Measurements from ENCODE around the gene CDH13. TPM values are rescaled to one million over a fixed set of nuclear protein-coding genes. Genes with fewer than 3 reads are reported as not detected.

CDH13 gene
- polyA plus RNA-seq, 5 donors = 2.5 to 4.6 (median 3.3) TPM

DNA sequence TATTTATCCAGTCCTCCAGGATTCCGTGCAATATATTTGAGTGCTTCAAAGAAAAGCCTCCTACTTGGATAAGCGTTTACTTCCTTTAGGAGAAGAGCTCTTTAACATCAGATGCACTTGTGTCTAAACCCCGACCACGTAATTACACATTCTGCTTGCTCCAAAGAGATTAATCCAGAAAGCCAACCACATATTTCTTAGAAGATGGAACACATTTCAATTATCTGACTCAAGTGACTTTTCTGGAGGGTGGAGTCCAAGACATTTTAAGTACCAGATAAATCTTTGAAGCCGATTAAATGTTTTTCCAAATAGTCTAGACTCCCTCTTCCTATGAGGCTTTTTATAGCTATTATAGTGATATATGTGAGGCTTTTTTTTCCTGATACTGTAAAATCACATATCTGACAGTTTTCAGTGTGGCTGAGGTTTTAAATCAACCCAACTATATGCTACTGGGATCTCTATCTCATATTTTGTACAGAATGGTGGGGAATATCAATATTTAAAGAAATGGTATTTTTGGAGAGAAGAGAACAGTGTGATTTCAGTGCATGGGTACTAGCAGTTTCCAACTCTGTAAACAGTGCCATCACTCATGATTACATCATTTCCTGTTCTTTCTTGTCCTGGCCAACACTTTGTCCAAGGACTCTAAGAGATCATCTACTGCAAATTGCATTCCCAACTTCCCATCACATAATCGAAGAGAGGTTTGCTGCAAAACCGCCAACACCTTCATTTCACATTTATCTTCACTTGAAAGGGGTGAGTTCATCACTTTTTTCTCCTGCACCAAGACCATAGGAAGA lies 988.6 kb downstream of the CDH13 start:
- DNase-seq = no peak

DNA sequence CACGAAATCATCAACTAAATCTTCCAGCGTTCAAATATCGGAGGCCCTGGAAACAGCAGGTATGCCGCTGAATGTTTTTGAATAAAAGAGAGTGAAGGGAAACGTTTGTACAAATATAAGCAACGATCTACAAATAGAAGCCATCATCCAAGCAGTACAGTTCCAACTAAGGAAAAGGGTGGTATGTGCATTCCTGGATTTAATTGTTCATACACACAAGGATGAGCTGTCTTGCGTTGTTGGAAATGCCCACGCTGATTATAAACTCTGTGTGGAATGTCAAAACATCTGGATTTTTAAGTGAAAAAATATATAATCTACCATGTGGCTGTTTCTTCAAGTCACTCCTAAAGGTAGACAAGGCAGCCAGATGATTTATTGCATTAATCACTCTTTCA lies 989.2 kb downstream of the CDH13 start:
- no peak for DNase-seq

DNA sequence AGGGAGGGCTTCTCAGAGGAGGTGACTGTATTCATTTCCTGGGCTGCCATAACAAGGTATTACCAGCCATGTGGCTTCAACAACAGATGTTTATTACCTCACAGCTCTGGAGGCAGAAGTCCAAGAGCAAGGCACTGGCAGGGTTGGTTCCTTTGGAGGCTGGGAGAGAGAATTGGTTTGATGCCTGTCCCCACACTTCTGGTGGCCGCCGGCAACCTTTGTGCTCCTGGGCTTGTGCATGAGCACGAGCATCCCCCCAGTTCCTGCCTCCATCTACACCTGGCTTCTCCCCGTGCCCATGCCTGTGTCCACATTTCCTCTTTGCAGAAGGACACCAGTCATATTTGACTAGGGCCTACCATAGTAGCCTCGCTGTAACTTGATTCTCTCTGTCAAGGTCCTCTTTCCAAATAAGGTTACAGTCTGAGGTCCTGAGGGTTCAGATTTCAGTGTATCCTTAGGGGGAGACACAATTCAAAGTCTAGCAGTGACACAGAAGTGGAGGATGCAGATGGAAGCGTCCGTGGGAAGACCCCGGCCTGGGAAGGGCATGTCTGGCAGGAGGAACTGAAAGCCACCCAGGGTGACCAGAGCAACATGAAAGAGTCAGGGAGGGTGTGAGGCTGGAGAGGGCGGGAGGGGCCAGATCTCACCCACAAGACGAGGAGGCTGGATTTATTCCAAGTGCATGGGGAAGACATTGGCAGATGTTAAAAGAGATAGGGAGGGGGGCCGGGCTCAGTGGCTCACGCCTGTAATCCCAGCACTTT lies 992.8 kb downstream of the CDH13 start:
- no peak for DNase-seq

DNA sequence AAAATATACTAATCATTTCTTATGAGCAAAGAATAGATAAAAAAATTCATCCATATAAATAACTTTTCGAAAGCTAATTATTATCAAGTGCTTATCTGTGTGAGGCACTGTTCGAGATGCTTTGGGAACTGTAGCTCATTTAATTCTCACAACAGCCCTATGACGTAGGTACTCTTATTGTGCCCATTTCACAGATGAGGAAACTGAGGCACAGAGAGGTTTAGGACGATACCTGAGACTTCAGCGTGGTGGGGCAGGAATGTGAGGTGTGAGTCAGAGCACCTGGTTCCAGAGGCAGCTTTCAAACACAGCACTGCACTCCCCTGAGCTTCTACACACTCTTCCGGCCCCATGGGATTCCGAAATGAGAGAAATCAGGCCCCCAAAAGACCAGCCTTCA lies 995.2 kb downstream of the CDH13 start:
- DNase-seq = no peak

DNA sequence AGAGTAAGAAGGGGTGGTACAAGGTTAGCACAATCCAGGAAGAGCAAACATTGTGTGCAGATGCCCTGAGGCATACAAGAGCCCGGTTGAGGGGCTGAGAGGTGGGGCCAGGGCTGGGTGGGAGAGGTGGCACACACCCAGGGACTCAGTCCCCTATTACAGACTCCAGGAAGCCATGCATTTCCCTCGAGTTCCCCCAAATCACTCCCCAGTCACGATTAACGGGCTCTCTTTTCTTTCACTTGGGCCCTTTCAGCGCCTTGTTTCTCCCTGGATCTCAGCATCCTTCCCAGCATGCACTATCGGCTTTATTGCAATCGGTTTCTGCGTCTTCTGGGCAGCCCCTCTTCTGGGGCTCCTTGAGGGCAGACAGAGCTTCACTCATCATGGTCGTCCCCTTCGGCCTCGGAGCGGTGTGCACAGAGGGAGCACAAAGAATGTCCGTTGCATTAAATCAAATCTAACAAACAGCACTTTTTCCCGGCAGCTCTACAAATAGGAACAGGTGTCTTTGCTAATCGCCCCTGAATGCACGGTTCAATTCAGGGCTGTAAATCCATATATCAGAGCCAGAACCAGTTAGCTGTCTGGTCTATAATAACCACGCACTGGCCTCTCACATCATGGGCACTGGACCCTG lies 996.4 kb downstream of the CDH13 start:
- DNase-seq = no peak

DNA sequence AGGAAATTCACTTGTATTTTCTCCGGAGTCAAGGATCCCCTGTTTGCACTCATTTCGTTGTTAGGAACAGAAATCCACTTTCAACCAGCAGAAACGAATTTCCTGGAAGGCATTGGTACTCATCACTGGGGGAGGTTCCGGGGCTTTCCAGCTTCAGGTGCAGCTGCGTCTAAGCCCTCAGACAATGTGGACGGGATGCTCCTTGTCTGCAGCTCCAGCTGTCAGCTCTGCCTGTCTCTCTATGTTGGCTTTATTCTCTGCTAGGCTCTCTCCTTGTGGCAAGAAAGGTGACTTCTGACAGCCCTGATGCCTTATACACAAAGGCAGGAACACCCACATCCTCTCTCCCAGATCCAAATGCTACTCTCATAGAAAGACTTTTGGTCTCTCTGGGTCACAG lies 997.1 kb downstream of the CDH13 start:
- no peak for DNase-seq

DNA sequence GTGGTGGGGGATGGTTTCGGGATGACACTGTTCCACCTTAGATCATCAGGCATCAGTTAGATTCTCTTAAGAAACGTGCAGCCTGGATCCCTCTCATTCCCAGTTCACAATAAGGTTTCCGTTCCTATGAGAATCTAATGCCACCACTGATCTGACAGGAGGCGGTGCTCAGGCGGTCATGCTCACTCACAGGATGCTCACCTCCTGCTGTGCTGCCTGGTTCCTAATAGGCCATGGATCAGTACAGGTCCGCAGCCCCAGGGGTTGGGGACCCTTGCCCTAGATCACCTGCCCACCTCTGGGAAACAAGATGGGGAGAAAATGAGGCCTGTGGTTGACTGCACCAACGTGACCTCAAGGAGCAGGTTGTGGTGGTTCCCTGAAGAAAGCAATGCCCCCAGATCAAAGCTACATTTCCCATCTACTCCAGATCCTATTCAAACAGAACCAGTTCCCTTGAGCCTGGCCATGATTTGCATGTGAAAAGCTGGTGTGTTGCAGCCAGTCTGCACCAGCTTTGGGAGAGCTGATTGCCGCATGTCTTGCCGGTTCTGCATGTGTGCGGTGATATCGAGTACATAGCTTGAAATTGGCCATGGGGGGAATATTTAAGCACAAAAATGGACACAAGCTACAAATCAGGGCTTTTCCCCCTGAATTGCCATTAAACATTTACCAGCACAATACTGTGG lies 997.8 kb downstream of the CDH13 start:
- DNase-seq = no peak

DNA sequence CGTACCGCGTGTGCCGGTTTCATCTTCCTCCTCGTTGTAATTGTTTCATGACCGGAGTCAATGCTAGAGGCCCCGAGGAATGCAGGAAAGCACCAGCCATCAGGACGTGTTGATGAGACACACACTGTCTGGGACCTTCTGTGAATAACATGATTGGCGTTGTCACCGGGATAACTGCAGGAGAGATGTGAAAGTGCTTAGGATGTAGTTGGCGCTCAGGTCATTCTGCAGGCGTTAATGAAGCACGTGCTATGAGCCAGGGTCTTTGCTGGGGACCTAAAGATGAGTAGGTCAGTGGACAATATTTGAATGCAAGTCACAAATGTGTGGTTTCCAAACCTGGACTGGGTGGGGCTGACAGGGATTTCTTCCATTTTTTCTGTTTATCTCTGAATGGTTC lies 999.4 kb downstream of the CDH13 start:
- DNase-seq = no peak

DNA sequence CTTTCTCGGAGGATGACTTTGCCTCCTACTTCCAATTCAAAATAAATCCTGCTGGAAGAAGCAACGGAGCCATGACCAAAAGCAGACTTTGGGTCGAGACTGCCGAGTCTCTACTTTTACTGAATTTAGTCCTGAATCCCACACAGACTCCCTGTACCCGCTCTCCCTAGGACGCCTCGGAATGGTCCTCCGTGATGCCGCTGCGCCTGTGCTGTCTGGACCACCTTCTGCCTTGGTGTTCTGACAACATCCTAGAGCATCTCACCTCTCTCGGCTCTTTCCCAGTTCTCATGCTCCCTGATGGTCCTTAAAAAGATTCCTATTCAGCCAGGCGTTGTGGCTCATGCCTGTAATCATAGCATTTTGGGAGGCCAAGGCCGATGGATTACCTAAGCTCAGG lies 999.9 kb downstream of the CDH13 start:
- no peak for DNase-seq

DNA sequence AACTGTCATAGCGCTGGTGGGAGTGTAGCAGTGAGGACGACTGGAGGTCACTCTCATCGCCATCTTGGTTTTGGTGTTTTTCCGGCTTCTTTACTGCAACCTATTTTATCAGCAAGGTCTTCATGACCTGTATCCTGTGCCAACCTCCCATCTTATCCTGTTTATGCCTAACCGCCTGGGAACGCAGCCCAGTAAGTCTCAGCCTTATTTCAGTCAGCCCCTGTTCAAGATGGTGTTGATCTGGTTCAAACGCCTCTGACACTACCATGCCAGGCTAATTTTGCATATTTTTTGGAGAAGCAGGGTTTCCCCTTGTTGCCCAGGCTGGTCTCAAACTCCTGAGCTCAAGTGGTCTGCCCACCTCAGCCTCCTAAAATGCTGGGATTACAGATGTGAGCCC lies 1001.2 kb downstream of the CDH13 start:
- no peak for DNase-seq

DNA sequence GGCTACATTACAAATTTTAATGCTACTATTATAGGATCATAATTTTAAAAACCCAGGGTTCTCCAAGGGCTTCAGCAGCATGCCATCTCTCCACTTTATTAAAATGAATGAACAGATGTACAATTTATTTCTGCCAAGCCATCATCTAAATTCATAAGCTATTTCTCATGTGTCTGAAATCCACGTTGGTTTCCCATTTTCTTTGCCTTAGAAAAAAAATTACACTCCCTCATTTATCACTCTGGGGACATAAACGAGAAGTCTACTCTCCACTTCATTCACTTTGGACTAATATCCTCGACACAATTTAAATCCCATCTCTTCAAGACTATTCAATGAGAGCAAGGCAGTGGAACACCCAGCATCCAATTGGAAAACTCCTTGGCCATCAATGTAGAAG lies 1002.7 kb downstream of the CDH13 start:
- no peak for DNase-seq

DNA sequence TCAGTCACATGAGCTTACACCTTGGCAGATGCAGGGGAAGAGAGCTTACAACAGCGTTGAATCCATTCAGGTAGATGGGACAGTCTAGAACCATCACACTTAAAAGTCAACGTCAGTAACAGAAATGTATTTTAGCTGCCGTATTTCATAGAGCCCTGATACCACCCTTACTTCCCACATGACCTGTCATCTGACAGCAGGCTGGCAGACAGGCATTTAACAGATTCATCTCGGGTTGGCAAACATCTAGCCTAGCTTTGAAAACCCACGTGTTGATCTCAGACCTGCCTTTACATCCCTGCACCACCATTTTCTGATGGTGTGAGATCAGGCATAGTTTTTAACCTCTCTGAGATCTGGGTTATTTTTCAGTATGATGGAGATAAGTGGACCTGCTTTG lies 1003.1 kb downstream of the CDH13 start:
- no peak for DNase-seq

DNA sequence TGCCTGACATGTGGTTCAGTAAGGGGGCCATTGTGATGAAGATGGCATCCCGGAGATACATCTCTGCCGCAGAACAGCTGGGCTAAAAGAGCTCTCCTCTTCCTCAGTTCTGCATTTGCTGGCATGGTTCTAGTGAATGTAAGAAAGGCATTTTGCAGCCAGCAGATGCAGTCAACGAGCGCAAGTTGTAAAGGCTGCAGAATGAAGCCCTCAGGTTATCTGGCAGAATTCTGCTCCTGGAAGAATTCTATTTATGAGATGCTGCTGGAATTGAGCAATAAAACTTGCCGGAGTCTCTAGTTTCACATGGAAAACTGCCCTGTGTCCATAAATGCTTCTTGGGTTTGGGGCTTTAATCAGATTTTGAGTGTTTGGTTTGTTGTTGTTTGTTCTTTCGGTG lies 1004.2 kb downstream of the CDH13 start:
- no peak for DNase-seq

DNA sequence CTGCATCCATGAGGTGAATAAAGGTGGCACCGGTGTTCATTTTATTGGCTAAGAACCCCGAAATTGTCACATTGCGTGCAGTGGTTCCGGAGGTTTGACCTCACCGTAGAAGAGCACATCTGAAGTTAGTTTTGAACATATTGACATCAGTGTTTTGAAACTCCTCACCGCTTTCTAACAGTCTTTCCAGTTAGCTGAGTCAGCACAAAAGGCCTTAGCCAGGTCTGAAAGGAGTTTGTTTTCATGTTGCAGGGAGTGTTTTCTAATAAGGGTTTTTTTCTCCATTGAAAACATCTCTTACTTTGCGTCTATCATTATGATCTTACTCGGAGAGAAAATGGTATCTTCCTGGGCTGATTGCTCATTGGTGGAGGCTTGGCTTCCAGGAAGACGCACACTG lies 1006.5 kb downstream of the CDH13 start:
- no peak for DNase-seq

DNA sequence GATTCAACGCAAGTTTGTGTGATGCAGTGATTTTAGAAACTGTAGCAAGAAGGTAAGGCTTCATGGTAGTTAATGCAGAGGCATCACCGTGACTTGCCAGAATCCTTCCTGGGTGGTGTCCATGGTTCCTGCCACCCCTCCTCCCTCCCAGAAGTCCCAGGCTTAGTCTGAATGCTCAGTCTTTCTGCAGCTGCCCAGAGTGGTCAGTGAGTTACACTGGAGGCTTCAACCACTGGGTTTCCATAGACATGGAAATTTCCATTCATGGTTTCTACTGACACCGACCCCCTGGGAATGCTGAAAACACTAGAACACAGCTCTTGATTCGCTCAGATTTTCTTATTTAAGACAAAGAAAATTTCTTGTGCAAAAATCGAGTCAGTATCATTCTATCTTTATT lies 1021.6 kb downstream of the CDH13 start:
- DNase-seq = no peak

DNA sequence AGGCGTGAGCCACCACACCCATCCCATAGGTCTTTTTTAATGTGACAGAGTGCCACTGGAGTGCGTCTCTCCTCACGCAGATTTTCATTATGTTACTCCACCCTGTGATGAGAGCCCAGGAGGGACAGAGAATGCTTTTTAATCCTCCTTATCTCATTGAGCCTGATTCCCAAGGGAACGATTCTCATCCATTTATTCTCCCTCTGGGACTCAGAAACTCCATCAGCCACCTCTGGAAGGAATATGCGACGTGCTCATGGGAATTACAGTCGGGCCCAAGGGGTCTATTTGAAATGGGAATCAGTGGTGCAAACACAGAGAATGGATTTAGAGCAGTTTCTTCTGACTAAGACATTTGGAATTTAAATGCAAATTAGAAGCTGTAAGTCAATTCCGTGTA lies 1025.1 kb downstream of the CDH13 start:
- DNase-seq = no peak

DNA sequence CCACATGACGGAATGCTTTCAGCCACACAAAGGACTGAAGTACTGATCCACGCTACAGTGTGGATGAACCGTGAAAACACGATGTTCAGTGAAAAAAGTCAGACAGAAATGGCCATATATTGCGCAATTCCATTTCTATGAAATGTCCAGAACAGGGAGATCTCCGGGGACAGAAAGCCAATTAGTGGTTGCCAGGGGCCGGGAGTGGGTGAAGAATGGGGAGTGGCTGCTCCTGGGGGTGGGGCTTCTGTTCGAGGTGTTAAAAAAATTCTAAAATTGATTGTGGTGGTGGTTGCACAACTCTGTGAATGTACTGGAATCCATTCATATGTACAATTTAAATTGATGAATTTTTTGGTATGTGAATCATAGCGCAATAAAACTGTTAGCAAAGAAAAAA lies 1026.2 kb downstream of the CDH13 start:
- no peak for DNase-seq

DNA sequence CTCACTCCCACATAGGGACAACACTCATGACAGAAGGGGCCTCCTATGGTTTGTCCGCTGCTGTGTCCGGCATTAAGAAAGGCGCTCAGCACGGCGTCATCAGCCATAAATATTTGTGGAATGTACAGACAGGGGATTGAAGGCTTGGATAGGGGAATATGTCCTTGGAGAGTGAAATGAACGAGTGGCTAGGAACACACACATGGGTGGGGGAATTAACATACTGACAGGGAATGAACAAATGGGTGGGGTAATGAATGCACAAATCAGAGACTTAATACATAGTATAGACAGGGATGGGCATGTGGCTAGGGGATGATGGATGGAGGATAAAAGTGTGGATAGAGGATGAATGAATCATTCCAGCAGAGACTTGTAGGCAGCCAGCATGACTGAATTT lies 1027.0 kb downstream of the CDH13 start:
- no peak for DNase-seq

DNA sequence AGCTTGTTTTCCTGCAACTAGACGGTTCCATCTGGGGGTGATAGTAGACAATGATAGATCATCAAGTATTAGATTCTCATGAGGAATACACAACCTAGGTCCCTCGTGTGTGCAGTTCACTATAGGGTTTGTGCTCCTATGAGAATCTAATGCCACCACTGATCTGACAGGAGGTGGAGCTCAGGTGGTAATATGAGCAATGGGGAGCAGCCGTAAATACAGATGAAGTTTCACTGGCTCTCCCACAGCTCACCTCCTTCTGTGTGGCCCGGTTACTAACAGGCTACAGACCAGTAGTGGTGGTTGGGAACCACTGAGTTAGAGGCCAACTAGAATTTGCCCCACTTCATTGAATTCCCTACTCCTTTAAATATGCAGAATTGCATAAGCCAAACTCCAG lies 1033.5 kb downstream of the CDH13 start:
- DNase-seq = no peak

DNA sequence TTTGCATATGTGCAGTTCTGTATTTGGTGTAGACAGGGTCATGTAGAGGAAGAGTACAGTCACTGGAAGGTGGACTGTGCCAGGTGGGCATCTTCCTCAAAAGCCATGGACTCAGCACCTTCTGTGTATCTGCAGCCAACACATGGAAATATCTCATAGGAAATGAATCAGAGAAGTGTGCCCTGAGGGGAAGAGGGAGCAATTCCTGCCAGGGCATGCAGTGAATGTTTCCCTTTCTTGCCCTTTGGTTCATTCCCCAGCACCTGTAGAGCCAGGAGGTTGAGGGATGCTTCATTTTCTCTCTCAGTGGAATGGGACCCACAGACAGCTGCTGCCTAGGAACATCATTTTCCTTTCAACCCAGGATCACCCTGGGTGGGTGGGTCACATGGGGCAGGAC lies 1034.9 kb downstream of the CDH13 start:
- no peak for DNase-seq

DNA sequence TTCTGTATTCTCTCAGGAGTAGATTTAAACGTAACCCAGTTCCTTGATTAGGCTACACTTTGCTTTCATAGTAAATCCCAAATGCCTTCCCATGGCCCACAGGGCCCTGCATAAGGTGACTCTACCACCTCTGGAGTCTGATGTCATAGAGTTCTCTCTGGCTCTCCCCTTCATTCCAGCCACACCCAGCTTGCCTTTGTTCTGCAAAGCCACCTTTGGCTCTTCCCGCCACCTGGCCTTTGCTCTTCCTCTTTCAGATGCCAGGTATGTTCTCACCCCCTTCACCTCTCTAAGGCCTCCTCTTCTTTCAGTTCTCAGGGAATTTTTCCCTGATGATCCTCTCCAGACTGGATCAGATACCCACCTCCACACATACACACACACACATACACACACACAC lies 1039.7 kb downstream of the CDH13 start:
- DNase-seq = no peak

DNA sequence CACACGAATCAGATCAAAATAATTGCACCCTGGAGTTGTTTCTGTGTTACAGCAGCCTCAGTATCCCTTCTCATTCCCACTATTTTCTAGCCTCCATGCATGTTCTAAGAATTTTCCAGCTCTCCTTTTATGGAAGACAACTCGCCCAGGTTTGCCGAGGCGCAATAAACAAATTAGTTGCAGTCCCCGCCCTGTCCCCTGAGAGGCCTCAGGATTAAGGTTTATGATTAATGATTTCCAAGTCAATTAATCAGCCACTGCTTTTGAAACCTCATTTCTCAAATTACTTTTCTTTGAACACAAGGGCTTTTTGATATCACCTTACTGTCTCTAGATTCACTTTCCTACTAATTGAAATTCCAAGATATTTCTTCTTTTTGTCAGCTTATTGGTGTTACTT lies 1042.7 kb downstream of the CDH13 start:
- no peak for DNase-seq
